ENCODE results near the gene LGMN.

LGMN gene

GRCh38 chr14:92703516-92703915 lies 44.9 kb downstream of the LGMN start:
- in situ Hi-C loops (cut with MboI; ENCODE audit: low sequenced_read_pairs) = no loop called here

- in situ Hi-C loops (cut with MboI; ENCODE audit: low sequenced_read_pairs) = no loop called here
These were observed 45.9 kb downstream of the LGMN start for GRCh38 chr14:92702441-92702918.

- in situ Hi-C loops (cut with MboI; ENCODE audit: low sequenced_read_pairs) = no loop called here
These were observed 46.6 kb downstream of the LGMN start for GRCh38 chr14:92701826-92702225.

GRCh38 chr14:92698393-92698792 lies 50.0 kb downstream of the LGMN start:
- in situ Hi-C loops (cut with MboI; ENCODE audit: low sequenced_read_pairs) = loop anchor here (25.0 kb wide), 1 partner anchor 561 kb away; no protein-coding TSS in a partner anchor

GRCh38 chr14:92696366-92696765 lies 52.1 kb downstream of the LGMN start:
- in situ Hi-C loops (cut with MboI; ENCODE audit: low sequenced_read_pairs) = loop anchor here (25.0 kb wide), 1 partner anchor 559 kb away; no protein-coding TSS in a partner anchor

GRCh38 chr14:92695562-92695961 lies 52.9 kb downstream of the LGMN start:
- in situ Hi-C loops (cut with MboI; ENCODE audit: low sequenced_read_pairs) = loop anchor here (25.0 kb wide), 1 partner anchor 558 kb away; no protein-coding TSS in a partner anchor

- in situ Hi-C loops (cut with MboI; ENCODE audit: low sequenced_read_pairs) = loop anchor here (25.0 kb wide), 1 partner anchor 558 kb away; no protein-coding TSS in a partner anchor
These were observed 53.6 kb downstream of the LGMN start for GRCh38 chr14:92694807-92695206.

- in situ Hi-C loops (cut with MboI; ENCODE audit: low sequenced_read_pairs) = loop anchor here (25.0 kb wide), 1 partner anchor 557 kb away; no protein-coding TSS in a partner anchor
These were observed 54.2 kb downstream of the LGMN start for GRCh38 chr14:92693998-92694795.

- in situ Hi-C loops (cut with MboI; ENCODE audit: low sequenced_read_pairs) = loop anchor here (25.0 kb wide), 1 partner anchor 556 kb away; no protein-coding TSS in a partner anchor
These were observed 55.6 kb downstream of the LGMN start for GRCh38 chr14:92692822-92693226.

GRCh38 chr14:92690171-92691011 lies 58.0 kb downstream of the LGMN start:
- in situ Hi-C loops (cut with MboI; ENCODE audit: low sequenced_read_pairs) = loop anchor here (25.0 kb wide), 1 partner anchor 553 kb away; no protein-coding TSS in a partner anchor

GRCh38 chr14:92688434-92689375 lies 59.7 kb downstream of the LGMN start:
- in situ Hi-C loops (cut with MboI; ENCODE audit: low sequenced_read_pairs) = loop anchor here (25.0 kb wide), 1 partner anchor 551 kb away; no protein-coding TSS in a partner anchor

- in situ Hi-C loops (cut with MboI; ENCODE audit: low sequenced_read_pairs) = loop anchor here (25.0 kb wide), 1 partner anchor 551 kb away; no protein-coding TSS in a partner anchor
These were observed 60.6 kb downstream of the LGMN start for GRCh38 chr14:92687681-92688433.

GRCh38 chr14:92686900-92687427 lies 61.5 kb downstream of the LGMN start:
- in situ Hi-C loops (cut with MboI; ENCODE audit: low sequenced_read_pairs) = loop anchor here (25.0 kb wide), 1 partner anchor 550 kb away; no protein-coding TSS in a partner anchor

- in situ Hi-C loops (cut with MboI; ENCODE audit: low sequenced_read_pairs) = loop anchor here (25.0 kb wide), 1 partner anchor 549 kb away; no protein-coding TSS in a partner anchor
These were observed 62.0 kb downstream of the LGMN start for GRCh38 chr14:92686411-92686899.

- in situ Hi-C loops (cut with MboI; ENCODE audit: low sequenced_read_pairs) = loop anchor here (25.0 kb wide), 1 partner anchor 549 kb away; no protein-coding TSS in a partner anchor
These were observed 62.6 kb downstream of the LGMN start for GRCh38 chr14:92685784-92686355.

GRCh38 chr14:92684801-92685560 lies 63.4 kb downstream of the LGMN start:
- in situ Hi-C loops (cut with MboI; ENCODE audit: low sequenced_read_pairs) = loop anchor here (25.0 kb wide), 1 partner anchor 548 kb away; no protein-coding TSS in a partner anchor

- in situ Hi-C loops (cut with MboI; ENCODE audit: low sequenced_read_pairs) = loop anchor here (25.0 kb wide), 1 partner anchor 546 kb away; no protein-coding TSS in a partner anchor
These were observed 65.4 kb downstream of the LGMN start for GRCh38 chr14:92683041-92683440.
